Natural killer cell (primary cell): ENCODE data around the gene PPP1R9A. TPM values are rescaled to one million over a fixed set of nuclear protein-coding genes. Genes with fewer than 3 reads are reported as not detected.

Source experiments
- ATAC-seq, 3 donors: fragments of 150-1000 bp in 2 of 3; fragments of 200-7000 bp in 1 of 3; cut with Tn5 transposase; 1 replicate in 1 of 3; 2 replicates in 2 of 3; pipeline ENCODE4 v1.10.0; 2021; ENCODE audit warnings: mild to moderate bottlenecking in 2 of 3, moderate library complexity in 2 of 3
- DNase-seq, 2 donors: peaks; one replicate each; pipeline versions ENCODE4 v3.0.0 to v3.0.0-alpha.2; 2013 to 2021; ENCODE audit warnings: mixed read lengths in 1 of 2
- H3K27ac ChIP-seq: one replicate; pipeline ENCODE4 v1.5.1; 2013; ENCODE audit warnings: mild to moderate bottlenecking, low read length
- H3K27me3 ChIP-seq: one replicate; pipeline ENCODE4 v1.6.1; 2013; ENCODE audit warnings: low read length; ENCODE audit not compliant: control insufficient read depth, insufficient read depth
- H3K36me3 ChIP-seq: one replicate; pipeline ENCODE4 v1.6.1; 2013; ENCODE audit warnings: low read length; ENCODE audit not compliant: control insufficient read depth, insufficient read depth
- H3K4me1 ChIP-seq: one replicate; pipeline ENCODE4 v1.6.1; 2013; ENCODE audit warnings: low read length; ENCODE audit not compliant: control insufficient read depth, insufficient read depth
- H3K4me3 ChIP-seq: one replicate; pipeline ENCODE4 v1.5.1; 2013; ENCODE audit warnings: low read length
- H3K9me3 ChIP-seq: one replicate; pipeline ENCODE4 v1.6.1; 2013; ENCODE audit warnings: low read length; ENCODE audit not compliant: control insufficient read depth, insufficient read depth
- H3K27ac Mint-ChIP-seq, 2 donors: one replicate each; pipeline ENCODE4 v1.8.0; 2022; ENCODE audit warnings: mild to moderate bottlenecking in 2 of 2, mixed read lengths in 2 of 2, moderate library complexity in 1 of 2
- H3K27me3 Mint-ChIP-seq, 2 donors: one replicate each; pipeline ENCODE4 v1.8.0; 2022; ENCODE audit warnings: low read depth in 2 of 2, mixed read lengths in 2 of 2
- H3K36me3 Mint-ChIP-seq: one replicate; pipeline ENCODE4 v1.8.0; 2022; ENCODE audit warnings: mixed read lengths
- H3K4me1 Mint-ChIP-seq, 2 donors: one replicate each; pipeline ENCODE4 v1.8.0; 2022; ENCODE audit warnings: mixed read lengths in 2 of 2
- H3K4me3 Mint-ChIP-seq: one replicate; pipeline ENCODE4 v1.8.0; 2022; ENCODE audit warnings: mild to moderate bottlenecking, moderate library complexity, mixed read lengths
- H3K9me3 Mint-ChIP-seq, 2 donors: one replicate each; pipeline ENCODE4 v1.8.0; 2022; ENCODE audit warnings: mixed read lengths in 2 of 2
- CTCF ChIP-seq: fragments of 200-600 bp; IDR thresholded peaks from one replicate; pipeline ENCODE4 v1.8.0; 2022; ENCODE audit warnings: antibody characterized with exemption
- WGBS: methylation state at CpG from one replicate; pipeline ENCODE4 v1.1.7; 2013; ENCODE audit warnings: missing lambda C conversion rate; ENCODE audit not compliant: insufficient coverage; 5-methylcytosine and 5-hydroxymethylcytosine counted together
- intact Hi-C: fragments of 100-400 bp; cut with micrococcal nuclease; formaldehyde crosslinking; loops from one replicate; pipeline ENCODE4 v1.14.2; 2022
- total RNA-seq, 4 donors: library from RNA; stranded (reverse); fragments of 120-200 nt in 1 of 4; gene quantifications; one replicate each; pipeline versions ENCODE4 v1.2.3 to v1.2.4, GENCODE V29; 2013 to 2022

The PPP1R9A gene
- total RNA-seq, 3 donors from 2014 or later (not counting 1 experiment from before 2014, with no cell fraction given), result 1.6 to 6.0 (median 2.0) TPM

- H3K9me3 Mint-ChIP-seq, result peaks cover 0 to 7% of the 10 kb centered on the region in 2 donors
- ATAC-seq, result no peak
- H3K27me3 ChIP-seq, result no peaks in the 10 kb centered on the region
- H3K36me3 Mint-ChIP-seq, result no peaks in the 10 kb centered on the region
- no peak for TF ChIP-seq CTCF
- H3K4me3 ChIP-seq, result no peak overlapping the region
- H3K9me3 ChIP-seq, result no peaks in the 10 kb centered on the region
- no peaks in the 10 kb centered on the region for H3K4me1 ChIP-seq
- no peak overlapping the region for H3K4me3 Mint-ChIP-seq
- DNase-seq, result no peak
- intact Hi-C loops, result no loop called here
- H3K27me3 Mint-ChIP-seq, result no peaks in the 10 kb centered on the region
- H3K4me1 Mint-ChIP-seq, result no peaks in the 10 kb centered on the region
- H3K27ac Mint-ChIP-seq, result no peak overlapping the region
- H3K36me3 ChIP-seq, result no peaks in the 10 kb centered on the region
- no peak overlapping the region for H3K27ac ChIP-seq
- 94% methylated on average over 5 of the region's 6 CpGs for WGBS
Observed at GRCh38 chr7:94980418-94981142, 73.2 kb downstream of the PPP1R9A start.

- Histone ChIP-seq H3K4me1 (no peaks in the 10 kb centered on the region), H3K27me3 (no peaks in the 10 kb centered on the region), H3K27ac (no peak overlapping the region), H3K9me3 (no peaks in the 10 kb centered on the region), H3K4me3 (no peak overlapping the region), H3K36me3 (no peaks in the 10 kb centered on the region)
- no peak overlapping the region for H3K27ac Mint-ChIP-seq
- ATAC-seq, result no peak
- no peak for TF ChIP-seq CTCF
- no peaks in the 10 kb centered on the region for H3K4me1 Mint-ChIP-seq
- no peak for DNase-seq
- intact Hi-C loops, result no loop called here
- H3K9me3 Mint-ChIP-seq, result no peaks in the 10 kb centered on the region
- no peaks in the 10 kb centered on the region for H3K27me3 Mint-ChIP-seq
- no peak overlapping the region for H3K4me3 Mint-ChIP-seq
- H3K36me3 Mint-ChIP-seq, result no peaks in the 10 kb centered on the region
- WGBS, result no CpG with 5 or more reads among the region's 1 CpG
Observed at GRCh38 chr7:94995921-94996320, 88.5 kb downstream of the PPP1R9A start.

DNA sequence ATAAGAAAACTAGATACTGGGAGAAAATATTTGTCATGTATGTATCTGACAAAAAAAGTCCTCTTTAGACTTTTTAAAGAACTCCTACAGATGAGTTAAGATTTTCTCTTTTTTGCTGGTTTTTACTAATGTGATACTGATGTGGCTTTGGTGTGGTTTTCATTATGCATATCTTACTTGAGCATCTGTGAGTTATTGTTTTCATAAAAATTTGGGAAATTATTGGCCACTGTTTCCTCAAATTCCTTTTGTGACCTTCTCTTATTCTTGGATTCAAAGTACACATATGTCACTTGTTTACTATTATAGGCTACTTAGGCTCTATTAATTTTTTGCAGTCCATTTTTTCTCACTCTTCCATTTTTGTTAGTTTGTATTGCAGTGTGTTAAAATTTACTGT lies 89.0 kb downstream of the PPP1R9A start:
- H3K36me3 ChIP-seq, result no peaks in the 10 kb centered on the region
- H3K4me1 Mint-ChIP-seq, result no peaks in the 10 kb centered on the region
- DNase-seq, result no peak
- H3K36me3 Mint-ChIP-seq, result no peaks in the 10 kb centered on the region
- TF ChIP-seq CTCF, result no peak
- no peaks in the 10 kb centered on the region for H3K9me3 Mint-ChIP-seq
- no peaks in the 10 kb centered on the region for H3K4me1 ChIP-seq
- H3K9me3 ChIP-seq, result no peaks in the 10 kb centered on the region
- intact Hi-C loops, result no loop called here
- no peak overlapping the region for H3K4me3 ChIP-seq
- ATAC-seq, result no peak
- no peak overlapping the region for H3K27ac Mint-ChIP-seq
- no peaks in the 10 kb centered on the region for H3K27me3 ChIP-seq
- H3K27ac ChIP-seq, result no peak overlapping the region
- H3K4me3 Mint-ChIP-seq, result no peak overlapping the region
- H3K27me3 Mint-ChIP-seq, result no peaks in the 10 kb centered on the region

DNA sequence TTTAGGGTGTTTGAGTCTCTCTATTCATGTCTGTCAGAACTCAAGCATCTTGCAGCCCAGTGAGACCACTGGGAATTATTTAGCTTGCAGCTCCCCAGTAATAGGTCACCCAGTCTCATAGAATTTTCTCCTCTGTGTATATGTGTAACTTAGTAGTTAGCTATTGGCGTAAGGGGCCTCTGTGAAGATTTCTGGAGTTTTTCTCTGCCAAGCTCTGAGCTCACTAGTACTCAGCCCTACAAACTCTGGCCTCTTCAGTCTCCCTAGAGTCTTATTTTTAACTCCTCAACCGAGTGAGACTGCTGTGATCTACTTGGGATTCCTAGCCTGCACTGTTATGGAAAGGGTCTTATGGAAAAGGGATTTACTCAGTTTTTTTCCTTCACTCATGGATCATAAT lies 90.2 kb downstream of the PPP1R9A start:
- WGBS, result 100% methylated on average over 1 of the region's 2 CpGs
- Mint-ChIP-seq H3K4me1 (no peaks in the 10 kb centered on the region), H3K4me3 (no peak overlapping the region), H3K27ac (no peak overlapping the region), H3K9me3 (no peaks in the 10 kb centered on the region), H3K36me3 (no peaks in the 10 kb centered on the region), H3K27me3 (no peaks in the 10 kb centered on the region)
- H3K27me3 ChIP-seq, result no peaks in the 10 kb centered on the region
- no peak overlapping the region for H3K27ac ChIP-seq
- no peak overlapping the region for H3K4me3 ChIP-seq
- intact Hi-C loops, result no loop called here
- no peaks in the 10 kb centered on the region for H3K4me1 ChIP-seq
- ATAC-seq (no peak), DNase-seq (no peak)
- H3K9me3 ChIP-seq, result no peaks in the 10 kb centered on the region
- no peak for TF ChIP-seq CTCF
- no peaks in the 10 kb centered on the region for H3K36me3 ChIP-seq
